GM23338 (cell line): Measurements from ENCODE around the gene ATXN3. TPM values are rescaled to one million over a fixed set of nuclear protein-coding genes. Genes with fewer than 3 reads are reported as not detected.

Source experiments
- ATAC-seq: fragments of 200-7000 bp; cut with Tn5 transposase; 3 replicates; pipeline ENCODE4 v1.9.1; 2020
- DNase-seq: peaks from one replicate; pipeline ENCODE4 v3.0.0-alpha.2; 2015; ENCODE audit warnings: low spot score
- H2AFZ ChIP-seq: fragments of 200-600 bp; sonication (generic); 2 replicates; pipeline ENCODE4 v1.8.0; 2016; ENCODE audit warnings: antibody characterized with exemption, mild to moderate bottlenecking, moderate library complexity
- H3F3A ChIP-seq: fragments of 200-600 bp; sonication (generic); replicated peaks from 2 replicates; pipeline ENCODE4 v1.8.0; 2017; ENCODE audit warnings: antibody characterized with exemption, mixed run types, low read depth
- H3K27ac ChIP-seq: fragments of 200-600 bp; sonication (generic); 2 replicates; pipeline ENCODE4 v1.6.1; 2016; ENCODE audit warnings: low read depth
- H3K27me3 ChIP-seq: fragments of 200-600 bp; sonication (generic); 2 replicates; pipeline ENCODE4 v1.8.0; 2016; ENCODE audit warnings: mild to moderate bottlenecking, mixed run types, moderate library complexity; ENCODE audit not compliant: insufficient read depth
- H3K36me3 ChIP-seq: fragments of 200-600 bp; sonication (generic); 2 replicates; pipeline ENCODE4 v1.8.0; 2016; ENCODE audit warnings: mild to moderate bottlenecking; ENCODE audit not compliant: insufficient read depth
- H3K4me1 ChIP-seq: fragments of 200-600 bp; sonication (generic); 2 replicates; pipeline ENCODE4 v1.8.0; 2016; ENCODE audit warnings: mild to moderate bottlenecking, moderate library complexity; ENCODE audit not compliant: insufficient read depth
- H3K4me2 ChIP-seq: fragments of 200-600 bp; sonication (generic); 2 replicates; pipeline ENCODE4 v1.7.1; 2017; ENCODE audit warnings: mixed run types
- H3K4me3 ChIP-seq: fragments of 200-600 bp; sonication (generic); 2 replicates; pipeline ENCODE4 v1.6.1; 2016; ENCODE audit warnings: mixed run types
- H3K79me2 ChIP-seq: fragments of 200-600 bp; sonication (generic); replicated peaks from 2 replicates; pipeline ENCODE4 v1.8.0; 2017; ENCODE audit warnings: mild to moderate bottlenecking; ENCODE audit not compliant: insufficient read depth
- H3K9me2 ChIP-seq: fragments of 200-600 bp; sonication (generic); 2 replicates; pipeline ENCODE4 v1.8.0; 2017; ENCODE audit not compliant: insufficient read depth
- H4K20me1 ChIP-seq: fragments of 200-600 bp; sonication (generic); replicated peaks from 2 replicates; pipeline ENCODE4 v1.8.0; 2017; ENCODE audit warnings: mild to moderate bottlenecking; ENCODE audit not compliant: insufficient read depth
- H3K27ac Mint-ChIP-seq: 2 replicates; pipeline ENCODE4 v1.8.0; 2020; ENCODE audit warnings: inconsistent platforms, mild to moderate bottlenecking, moderate library complexity, mixed read lengths
- H3K27me3 Mint-ChIP-seq: 3 replicates; pipeline ENCODE4 v1.8.0; 2022; ENCODE audit warnings: low read depth, mild to moderate bottlenecking, moderate library complexity, mixed read lengths, inconsistent platforms; ENCODE audit not compliant: insufficient read depth, poor library complexity
- H3K36me3 Mint-ChIP-seq: 3 replicates; pipeline ENCODE4 v1.8.0; 2021; ENCODE audit warnings: low read depth, mild to moderate bottlenecking, inconsistent platforms, moderate library complexity, mixed read lengths
- H3K4me1 Mint-ChIP-seq: 3 replicates; pipeline ENCODE4 v1.8.0; 2020; ENCODE audit warnings: mild to moderate bottlenecking, inconsistent platforms, mixed read lengths
- H3K4me3 Mint-ChIP-seq: 3 replicates; pipeline ENCODE4 v1.8.0; 2021; ENCODE audit warnings: moderate library complexity, mild to moderate bottlenecking, inconsistent platforms, mixed read lengths
- H3K9me3 Mint-ChIP-seq: 3 replicates; pipeline ENCODE4 v1.8.0; 2020; ENCODE audit warnings: moderate library complexity, mild to moderate bottlenecking, inconsistent platforms, mixed read lengths
- CREB1 ChIP-seq: fragments of 250-450 bp; sonication (Bioruptor Pico); IDR thresholded peaks from 2 replicates; pipeline ENCODE4 v1.5.0; 2020; ENCODE audit warnings: low read depth, mild to moderate bottlenecking, moderate library complexity
- CTCF ChIP-seq, 2 experiments: fragments of 200-600 bp in 1 of 2; sonication (generic) in 1 of 2; conservative IDR thresholded peaks; 2 replicates each; pipeline versions ENCODE4 v1.5.1 to v1.6.1; 2016 to 2017; ENCODE audit warnings: antibody characterized with exemption in 2 of 2, low read depth in 2 of 2, mild to moderate bottlenecking in 2 of 2, moderate library complexity in 1 of 2
- EZH2 ChIP-seq: fragments of 200-600 bp; sonication (generic); IDR thresholded peaks from one replicate; pipeline ENCODE4 v1.8.0; 2017; ENCODE audit warnings: antibody characterized with exemption, mild to moderate bottlenecking, low read depth; ENCODE audit not compliant: unreplicated experiment
- EZH2phosphoT487 ChIP-seq: fragments of 200-600 bp; sonication (generic); IDR thresholded peaks from one replicate; pipeline ENCODE4 v1.8.1; 2018; ENCODE audit warnings: antibody characterized with exemption; ENCODE audit not compliant: unreplicated experiment
- JUNB ChIP-seq: IDR thresholded peaks from one replicate; pipeline ENCODE4 v1.6.1; 2016; ENCODE audit warnings: antibody characterized with exemption; ENCODE audit not compliant: unreplicated experiment
- POLR2AphosphoS5 ChIP-seq: IDR thresholded peaks from 2 replicates; pipeline ENCODE4 v1.6.1; 2016; ENCODE audit warnings: antibody characterized with exemption, low read depth
- REST ChIP-seq: IDR thresholded peaks from one replicate; pipeline ENCODE4 v1.6.1; 2018; ENCODE audit warnings: antibody characterized with exemption; ENCODE audit not compliant: unreplicated experiment
- STAT1 ChIP-seq: IDR thresholded peaks from one replicate; pipeline ENCODE4 v1.6.1; 2016; ENCODE audit warnings: antibody characterized with exemption; ENCODE audit not compliant: unreplicated experiment
- ZNF114 ChIP-seq: fragments of 250-450 bp; sonication (Bioruptor Pico); IDR thresholded peaks from 2 replicates; pipeline ENCODE4 v1.5.0; 2020; ENCODE audit warnings: mild to moderate bottlenecking, moderate library complexity
- ZNF331 ChIP-seq: fragments of 250-450 bp; sonication (Bioruptor Pico); IDR thresholded peaks from 2 replicates; pipeline ENCODE4 v1.5.0; 2020; ENCODE audit warnings: low read depth, mild to moderate bottlenecking, moderate library complexity
- polyA plus RNA-seq: library from polyadenylated mRNA; unstranded; fragments of >200 nt; fragmentation: Nextera tagmentation; extraction: Ambion mirVana; gene quantifications from 2 replicates; pipeline ENCODE4 v1.2.1, GENCODE V29; 2016
- total RNA-seq: library from RNA; depleted of rRNA; stranded (reverse); fragments of >200 nt; shearing (Covaris generic); gene quantifications from 2 replicates; pipeline ENCODE4 v1.2.3, GENCODE V29; 2014

ATXN3 gene
- total and polyA plus RNA-seq, 2 experiments from 2014 or later, result 39.5 to 66.7 TPM

- Histone ChIP-seq H3K4me2 (no peak overlapping the region), H3K27me3 (no peaks in the 10 kb centered on the region), H3F3A (no peaks in the 10 kb centered on the region), H3K27ac (no peak overlapping the region), H3K79me2 (no peaks in the 10 kb centered on the region), H4K20me1 (0 out of 2 replicates have a peak, but pooled peaks cover 2% of the 10 kb centered on the region), H3K4me3 (no peak overlapping the region), H2AFZ (no peak overlapping the region), H3K36me3 (peaks cover 26% of the 10 kb centered on the region; the same call in 1 of the 2 replicates), H3K4me1 (no peaks in the 10 kb centered on the region), H3K9me2 (no peaks in the 10 kb centered on the region)
- H3K27me3 Mint-ChIP-seq, result no peaks in the 10 kb centered on the region
- H3K9me3 Mint-ChIP-seq, result no peaks in the 10 kb centered on the region
- no peak overlapping the region for H3K27ac Mint-ChIP-seq
- DNase-seq (no peak), ATAC-seq (no peak)
- H3K4me3 Mint-ChIP-seq, result no peak overlapping the region
- H3K4me1 Mint-ChIP-seq, result no peaks in the 10 kb centered on the region
- no peak for TF ChIP-seq CREB1 (CRISPR knock-in tag)
- peaks cover 22% of the 10 kb centered on the region for H3K36me3 Mint-ChIP-seq
Measured at GRCh38 chr14:92012121-92012748, 94.1 kb downstream of the ATXN3 start.

- Histone ChIP-seq H3F3A (no peaks in the 10 kb centered on the region), H3K4me2 (no peak overlapping the region), H3K9me2 (no peaks in the 10 kb centered on the region), H3K79me2 (no peaks in the 10 kb centered on the region), H3K27me3 (no peaks in the 10 kb centered on the region), H2AFZ (no peak overlapping the region), H3K36me3 (peaks cover 23% of the 10 kb centered on the region; the same call in 1 of the 2 replicates), H3K4me3 (no peak overlapping the region), H4K20me1 (0 out of 2 replicates have a peak, but pooled peaks cover 2% of the 10 kb centered on the region), H3K4me1 (no peaks in the 10 kb centered on the region), H3K27ac (no peak overlapping the region)
- TF ChIP-seq JUNB (no peak), ZNF114 (no peak)
- DNase-seq, result no peak
- no peak overlapping the region for H3K4me3 Mint-ChIP-seq
- no peak overlapping the region for H3K27ac Mint-ChIP-seq
- no peaks in the 10 kb centered on the region for H3K27me3 Mint-ChIP-seq
- H3K4me1 Mint-ChIP-seq, result no peaks in the 10 kb centered on the region
- peaks cover 18% of the 10 kb centered on the region for H3K36me3 Mint-ChIP-seq
- H3K9me3 Mint-ChIP-seq, result no peaks in the 10 kb centered on the region
- no peak for ATAC-seq
Measured at GRCh38 chr14:92010644-92011043, 95.7 kb downstream of the ATXN3 start.

- no peak for TF ChIP-seq POLR2AphosphoS5
- no peak for TF ChIP-seq REST
- no peak for TF ChIP-seq CTCF (conservative IDR thresholded peaks at IDR 0.05; ENCODE audit: low read depth in 2 of 2)
- TF ChIP-seq CREB1 (CRISPR knock-in tag), result no peak
- TF ChIP-seq EZH2, result no peak
- TF ChIP-seq EZH2phosphoT487, result no peak
- TF ChIP-seq ZNF331 (CRISPR knock-in tag), result no peak
- no peak for TF ChIP-seq STAT1
- no peak for TF ChIP-seq ZNF114
- H3K36me3 ChIP-seq, result peaks cover 12% of the 10 kb centered on the region; the same call in 1 of the 2 replicates
- no peaks in the 10 kb centered on the region for H3K4me1 ChIP-seq
- no peaks in the 10 kb centered on the region for H3F3A ChIP-seq
- H3K79me2 ChIP-seq, result no peaks in the 10 kb centered on the region
- Mint-ChIP-seq H3K4me3 (no peak overlapping the region), H3K36me3 (peaks cover 18% of the 10 kb centered on the region), H3K4me1 (no peaks in the 10 kb centered on the region), H3K27ac (no peak overlapping the region), H3K9me3 (no peaks in the 10 kb centered on the region), H3K27me3 (no peaks in the 10 kb centered on the region)
- H3K4me3 ChIP-seq, result no peak overlapping the region
- no peak for DNase-seq
- 0 out of 2 replicates have a peak, but pooled peaks cover 2% of the 10 kb centered on the region for H4K20me1 ChIP-seq
- no peak overlapping the region for H3K27ac ChIP-seq
- H2AFZ ChIP-seq, result no peak overlapping the region
- H3K27me3 ChIP-seq, result no peaks in the 10 kb centered on the region
- H3K9me2 ChIP-seq, result no peaks in the 10 kb centered on the region
- ATAC-seq, result no peak
- no peak overlapping the region for H3K4me2 ChIP-seq
Measured at GRCh38 chr14:92009604-92010003, 96.8 kb downstream of the ATXN3 start.
